ENCODE measurements around the gene NADK2. TPM values are rescaled to one million over a fixed set of nuclear protein-coding genes. Genes with fewer than 3 reads are reported as not detected.

NADK2 gene
- total RNA-seq, 1 experiment from 2014 or later: 36.9 TPM

DNA sequence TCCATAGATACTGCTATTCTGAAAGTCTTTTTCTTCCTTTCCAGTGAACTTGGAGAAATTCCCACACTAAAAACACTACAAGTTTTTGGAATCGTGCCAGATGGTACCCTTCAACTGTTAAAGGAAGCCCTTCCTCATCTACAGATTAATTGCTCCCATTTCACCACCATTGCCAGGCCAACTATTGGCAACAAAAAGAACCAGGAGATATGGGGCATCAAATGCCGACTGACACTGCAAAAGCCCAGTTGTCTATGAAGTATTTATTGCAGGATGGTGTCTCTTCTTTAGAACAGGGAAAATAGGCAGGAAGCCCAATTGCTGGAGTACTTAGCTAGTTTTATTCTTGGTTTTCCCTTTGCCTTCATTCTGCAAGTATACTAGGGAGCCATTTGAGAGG, 60.0 kb downstream of the NADK2 start:
- Histone ChIP-seq H3K4me3 (ENCODE audit: low read length) (no peak overlapping the region), H2AFZ (ENCODE audit: low read length) (no peak overlapping the region), H3K9me2 (replicated peaks; ENCODE audit: insufficient read depth, low read length) (no peaks in the 10 kb centered on the region), H3K4me2 (ENCODE audit: low read depth, low read length, poor library complexity, severe bottlenecking) (no peak overlapping the region), H3K9ac (ENCODE audit: low read length) (no peak overlapping the region), H4K20me1 (ENCODE audit: insufficient read depth, low read depth, low read length) (no peaks in the 10 kb centered on the region), H3K36me3 (ENCODE audit: insufficient read depth, low read length) (peaks cover 67% of the 10 kb centered on the region), H3K27ac (ENCODE audit: low read length) (no peak overlapping the region), H3K4me1 (ENCODE audit: low read length) (peaks cover 12% of the 10 kb centered on the region), H3K79me2 (ENCODE audit: low read length) (peaks cover 20% of the 10 kb centered on the region), H3K9me3 (ENCODE audit: low read length) (no peaks in the 10 kb centered on the region), H3K27me3 (ENCODE audit: low read length) (no peaks in the 10 kb centered on the region)
- DNase-seq: no peak

DNA sequence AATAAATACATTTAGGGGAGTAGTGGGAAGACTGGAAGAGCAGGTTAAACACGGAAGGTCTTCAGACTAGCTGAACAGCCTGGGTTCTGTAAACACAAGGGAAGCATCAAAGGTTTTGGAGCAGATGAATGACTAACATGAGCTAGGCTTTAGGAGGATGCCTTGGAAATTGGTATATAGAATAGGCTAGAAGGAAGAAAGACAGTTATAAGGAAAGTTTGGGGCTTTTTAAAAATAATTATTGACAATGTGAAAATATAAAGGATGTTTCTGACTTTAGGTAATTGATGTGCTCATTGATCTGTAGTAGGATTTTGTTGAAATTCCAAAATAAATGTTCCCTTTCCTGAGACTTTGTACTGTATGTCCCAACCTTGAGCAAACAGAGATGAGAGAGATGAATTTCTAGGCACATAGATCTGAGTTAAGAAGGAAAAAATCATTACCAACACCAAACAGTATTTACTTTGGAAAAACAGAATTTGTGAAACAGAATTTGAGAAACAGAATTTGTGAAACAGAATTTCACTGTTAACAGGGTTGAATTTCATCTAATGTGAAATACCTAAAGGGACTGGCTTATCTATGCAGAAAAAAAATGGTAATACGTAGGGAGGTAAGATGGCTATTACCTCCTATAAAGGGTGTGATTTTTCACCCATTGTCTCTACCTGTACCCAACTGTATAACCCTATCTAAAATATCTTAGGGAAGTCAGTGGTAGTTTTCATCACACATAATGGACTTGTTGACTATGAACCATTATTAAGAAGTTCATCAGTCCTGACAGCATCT, 61.0 kb downstream of the NADK2 start:
- no peak overlapping the region for H3K4me2 ChIP-seq (ENCODE audit: low read depth, low read length, poor library complexity, severe bottlenecking)

DNA sequence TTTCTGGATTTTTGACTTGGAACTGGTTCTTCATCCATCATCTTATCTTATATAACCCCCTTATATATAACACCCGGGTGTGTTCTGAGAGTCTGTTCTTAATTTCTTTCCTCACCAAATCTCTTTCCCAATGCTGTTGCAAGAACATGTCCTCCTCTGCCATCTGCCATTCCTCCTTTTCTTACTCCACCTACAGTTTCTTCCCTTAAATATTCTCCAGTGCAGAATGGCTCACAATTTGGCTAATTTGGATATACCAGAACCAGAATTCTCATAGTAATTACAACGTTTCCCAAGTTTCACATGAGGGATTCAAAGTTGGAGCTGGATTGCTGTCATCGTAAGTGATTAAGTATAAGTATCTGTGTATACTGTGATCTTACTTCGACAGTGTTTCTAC, 61.8 kb downstream of the NADK2 start:
- Histone ChIP-seq H3K4me1 (ENCODE audit: low read length) (peaks cover 15% of the 10 kb centered on the region), H3K36me3 (ENCODE audit: insufficient read depth, low read length) (peaks cover 80% of the 10 kb centered on the region), H3K27ac (ENCODE audit: low read length) (no peak overlapping the region), H3K4me2 (ENCODE audit: low read depth, low read length, poor library complexity, severe bottlenecking) (no peak overlapping the region), H4K20me1 (ENCODE audit: insufficient read depth, low read depth, low read length) (no peaks in the 10 kb centered on the region), H3K9me3 (ENCODE audit: low read length) (no peaks in the 10 kb centered on the region), H3K9ac (ENCODE audit: low read length) (no peak overlapping the region), H3K4me3 (ENCODE audit: low read length) (no peak overlapping the region), H3K9me2 (replicated peaks; ENCODE audit: insufficient read depth, low read length) (no peaks in the 10 kb centered on the region), H2AFZ (ENCODE audit: low read length) (no peak overlapping the region), H3K27me3 (ENCODE audit: low read length) (no peaks in the 10 kb centered on the region), H3K79me2 (ENCODE audit: low read length) (peaks cover 33% of the 10 kb centered on the region)
- DNase-seq: no peak

More for the DNA sequence above, 61.0 kb downstream of the NADK2 start:
- no peaks in the 10 kb centered on the region for H3K9me2 ChIP-seq (replicated peaks; ENCODE audit: insufficient read depth, low read length)
- H3K4me3 ChIP-seq (ENCODE audit: low read length): no peak overlapping the region
- no peaks in the 10 kb centered on the region for H3K27me3 ChIP-seq (ENCODE audit: low read length)
- peaks cover 26% of the 10 kb centered on the region for H3K79me2 ChIP-seq (ENCODE audit: low read length)
- H3K9ac ChIP-seq (ENCODE audit: low read length): no peak overlapping the region
- H3K4me1 ChIP-seq (ENCODE audit: low read length): peaks cover 15% of the 10 kb centered on the region
- no peaks in the 10 kb centered on the region for H3K9me3 ChIP-seq (ENCODE audit: low read length)
- H4K20me1 ChIP-seq (ENCODE audit: insufficient read depth, low read depth, low read length): no peaks in the 10 kb centered on the region
- DNase-seq: no peak
- no peak overlapping the region for H3K27ac ChIP-seq (ENCODE audit: low read length)
- peaks cover 73% of the 10 kb centered on the region for H3K36me3 ChIP-seq (ENCODE audit: insufficient read depth, low read length)
- H2AFZ ChIP-seq (ENCODE audit: low read length): no peak overlapping the region

DNA sequence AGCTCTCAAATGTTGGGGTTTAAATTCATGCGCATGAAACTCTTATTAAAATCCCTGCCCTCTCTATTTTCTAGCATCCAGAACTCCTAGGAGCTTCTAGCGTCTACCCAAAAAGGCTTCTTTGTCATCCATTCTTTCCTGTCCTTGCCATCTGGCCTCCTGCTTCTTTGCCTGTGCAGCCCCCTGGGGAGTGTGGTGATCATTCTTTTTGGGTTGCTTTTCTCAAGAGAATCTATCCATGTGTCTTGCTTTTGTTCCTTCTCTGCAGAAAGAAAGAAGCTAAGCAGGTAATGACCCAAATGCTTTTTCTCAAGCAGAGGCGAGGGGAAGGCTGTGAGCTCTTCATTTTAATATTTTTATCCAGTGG, 63.2 kb downstream of the NADK2 start:
- H3K4me2 ChIP-seq (ENCODE audit: low read depth, low read length, poor library complexity, severe bottlenecking): no peak overlapping the region
- peaks cover 87% of the 10 kb centered on the region for H3K36me3 ChIP-seq (ENCODE audit: insufficient read depth, low read length)
- DNase-seq: no peak
- peak overlapping the region; percentile 6; the same call in 1 of the 2 replicates for H3K27ac ChIP-seq (ENCODE audit: low read length)
- no peaks in the 10 kb centered on the region for H3K27me3 ChIP-seq (ENCODE audit: low read length)
- H4K20me1 ChIP-seq (ENCODE audit: insufficient read depth, low read depth, low read length): no peaks in the 10 kb centered on the region
- H3K4me1 ChIP-seq (ENCODE audit: low read length): peaks cover 15% of the 10 kb centered on the region
- H3K9ac ChIP-seq (ENCODE audit: low read length): no peak overlapping the region
- no peaks in the 10 kb centered on the region for H3K9me2 ChIP-seq (replicated peaks; ENCODE audit: insufficient read depth, low read length)
- no peak overlapping the region for H2AFZ ChIP-seq (ENCODE audit: low read length)
- no peak overlapping the region for H3K4me3 ChIP-seq (ENCODE audit: low read length)
- H3K79me2 ChIP-seq (ENCODE audit: low read length): peaks cover 46% of the 10 kb centered on the region
- H3K9me3 ChIP-seq (ENCODE audit: low read length): no peaks in the 10 kb centered on the region

DNA sequence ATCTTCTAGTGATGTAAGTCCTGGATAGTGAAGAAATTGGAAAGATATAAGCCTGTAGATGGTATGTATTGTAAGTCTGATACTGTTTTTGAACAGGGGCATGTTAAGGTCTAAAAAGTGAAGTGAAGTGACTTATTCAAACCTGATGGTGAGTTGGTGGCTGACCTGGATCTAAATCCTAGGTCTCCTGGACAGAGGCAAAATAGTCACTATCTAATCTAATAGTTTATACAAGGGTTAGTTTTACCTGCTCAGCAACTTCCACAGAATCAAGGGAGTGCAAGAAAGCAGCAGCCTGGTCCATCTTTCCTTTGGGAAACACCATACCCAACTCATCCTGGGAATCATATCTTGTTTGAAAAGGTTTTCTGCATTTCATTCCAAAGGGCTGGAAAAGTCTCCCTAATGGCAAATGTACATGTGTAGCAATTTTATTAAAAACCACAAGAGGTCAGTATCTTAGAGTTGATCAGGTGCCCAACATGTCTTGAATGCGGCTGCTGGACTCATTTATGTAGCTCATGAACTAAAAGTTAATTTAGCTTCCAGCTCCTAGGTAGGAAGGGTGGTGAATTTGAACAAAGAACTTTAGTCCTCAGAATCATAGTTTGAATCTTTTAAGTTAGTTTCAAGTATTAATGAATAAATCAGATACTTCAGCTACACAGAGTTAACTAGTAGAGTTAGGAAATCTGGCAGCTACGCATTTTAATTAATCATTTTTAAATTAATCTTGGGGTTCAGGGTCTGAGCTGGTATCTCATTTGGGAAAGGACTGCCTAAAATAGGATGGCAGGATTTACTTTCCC, 63.8 kb downstream of the NADK2 start:
- H3K27ac ChIP-seq (ENCODE audit: low read length): peak overlapping the region; percentile 6; the same call in 1 of the 2 replicates
- H3K9me3 ChIP-seq (ENCODE audit: low read length): no peaks in the 10 kb centered on the region
- no peaks in the 10 kb centered on the region for H4K20me1 ChIP-seq (ENCODE audit: insufficient read depth, low read depth, low read length)
- peaks cover 51% of the 10 kb centered on the region for H3K79me2 ChIP-seq (ENCODE audit: low read length)
- H2AFZ ChIP-seq (ENCODE audit: low read length): no peak overlapping the region
- no peak overlapping the region for H3K9ac ChIP-seq (ENCODE audit: low read length)
- H3K36me3 ChIP-seq (ENCODE audit: insufficient read depth, low read length): peaks cover 92% of the 10 kb centered on the region
- peak; percentile 75 for DNase-seq
- H3K4me2 ChIP-seq (ENCODE audit: low read depth, low read length, poor library complexity, severe bottlenecking): no peak overlapping the region
- H3K4me1 ChIP-seq (ENCODE audit: low read length): peaks cover 15% of the 10 kb centered on the region
- no peak overlapping the region for H3K4me3 ChIP-seq (ENCODE audit: low read length)
- H3K27me3 ChIP-seq (ENCODE audit: low read length): no peaks in the 10 kb centered on the region
- no peaks in the 10 kb centered on the region for H3K9me2 ChIP-seq (replicated peaks; ENCODE audit: insufficient read depth, low read length)

DNA sequence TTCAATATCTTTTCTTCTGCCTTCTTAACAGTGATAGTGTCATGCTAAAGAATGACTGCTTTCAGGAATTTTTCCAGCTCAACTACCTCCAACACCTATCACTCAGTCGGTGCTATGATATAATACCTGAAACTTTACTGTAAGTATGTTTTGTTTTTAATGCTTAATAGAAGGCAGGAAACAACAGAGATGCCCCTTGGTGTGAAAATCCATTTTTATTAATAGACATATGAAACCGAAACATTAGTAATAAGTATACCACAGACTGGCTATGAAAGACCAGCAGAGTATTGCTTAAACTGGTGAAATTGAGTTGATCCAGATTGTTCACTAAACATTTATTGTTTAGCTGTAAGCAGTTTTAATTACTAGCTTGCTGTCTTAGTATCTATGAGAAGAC, 64.6 kb downstream of the NADK2 start:
- Histone ChIP-seq H3K36me3 (ENCODE audit: insufficient read depth, low read length) (peaks cover 91% of the 10 kb centered on the region), H2AFZ (ENCODE audit: low read length) (no peak overlapping the region), H3K9ac (ENCODE audit: low read length) (no peak overlapping the region), H3K4me2 (ENCODE audit: low read depth, low read length, poor library complexity, severe bottlenecking) (no peak overlapping the region), H3K9me2 (replicated peaks; ENCODE audit: insufficient read depth, low read length) (no peaks in the 10 kb centered on the region), H3K4me1 (ENCODE audit: low read length) (peaks cover 15% of the 10 kb centered on the region), H3K79me2 (ENCODE audit: low read length) (peaks cover 50% of the 10 kb centered on the region), H3K9me3 (ENCODE audit: low read length) (no peaks in the 10 kb centered on the region), H4K20me1 (ENCODE audit: insufficient read depth, low read depth, low read length) (no peaks in the 10 kb centered on the region), H3K27ac (ENCODE audit: low read length) (no peak overlapping the region), H3K27me3 (ENCODE audit: low read length) (no peaks in the 10 kb centered on the region), H3K4me3 (ENCODE audit: low read length) (no peak overlapping the region)
- no peak for DNase-seq

DNA sequence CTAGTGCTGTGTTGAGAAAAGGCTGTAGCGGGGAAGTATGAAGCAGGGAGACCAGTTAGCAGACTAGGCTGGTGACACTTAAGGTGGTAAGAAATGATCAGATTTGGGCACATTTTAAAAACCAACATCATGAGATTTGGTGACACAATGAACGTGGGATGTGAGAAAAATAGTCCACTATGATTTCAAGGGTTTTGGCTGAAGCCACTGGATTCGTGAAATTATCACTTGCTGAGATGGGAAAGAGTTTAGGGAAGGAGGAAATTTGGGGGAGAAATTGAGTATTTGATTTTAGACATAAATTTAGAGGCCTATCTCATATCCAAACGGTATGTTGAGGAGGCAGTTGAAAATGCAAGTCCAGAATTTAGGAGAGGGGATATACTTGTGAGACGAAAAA, 66.7 kb downstream of the NADK2 start:
- Histone ChIP-seq H3K4me1 (ENCODE audit: low read length) (peaks cover 15% of the 10 kb centered on the region), H3K27me3 (ENCODE audit: low read length) (no peaks in the 10 kb centered on the region), H4K20me1 (ENCODE audit: insufficient read depth, low read depth, low read length) (no peaks in the 10 kb centered on the region), H3K9ac (ENCODE audit: low read length) (no peak overlapping the region), H3K79me2 (ENCODE audit: low read length) (peaks cover 47% of the 10 kb centered on the region), H3K9me2 (replicated peaks; ENCODE audit: insufficient read depth, low read length) (no peaks in the 10 kb centered on the region), H3K9me3 (ENCODE audit: low read length) (no peaks in the 10 kb centered on the region), H3K27ac (ENCODE audit: low read length) (no peak overlapping the region), H3K4me2 (ENCODE audit: low read depth, low read length, poor library complexity, severe bottlenecking) (no peak overlapping the region), H2AFZ (ENCODE audit: low read length) (no peak overlapping the region), H3K36me3 (ENCODE audit: insufficient read depth, low read length) (peaks cover 90% of the 10 kb centered on the region), H3K4me3 (ENCODE audit: low read length) (no peak overlapping the region)
- no peak for DNase-seq

DNA sequence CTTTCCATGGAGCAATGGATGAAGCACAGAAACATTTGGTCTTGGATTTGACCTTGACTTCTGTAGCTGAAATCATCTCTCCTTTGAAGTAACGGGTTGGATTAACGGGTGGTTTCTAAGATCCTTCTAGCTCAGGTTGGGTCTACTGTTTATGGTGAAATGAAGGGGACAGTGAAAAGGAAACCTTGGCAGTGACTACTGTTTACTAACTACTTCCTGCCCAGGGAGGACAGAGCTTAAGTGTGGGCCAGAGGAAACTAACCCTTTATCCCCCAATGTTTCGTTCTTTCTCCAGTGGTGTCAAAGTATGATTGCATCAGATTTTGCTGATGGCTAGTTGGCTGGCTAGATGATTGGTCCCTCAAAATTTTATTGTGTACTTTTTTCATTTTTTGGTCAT, 67.6 kb downstream of the NADK2 start:
- no peak overlapping the region for H3K4me2 ChIP-seq (ENCODE audit: low read depth, low read length, poor library complexity, severe bottlenecking)
- H3K4me3 ChIP-seq (ENCODE audit: low read length): no peak overlapping the region
- H3K36me3 ChIP-seq (ENCODE audit: insufficient read depth, low read length): peaks cover 88% of the 10 kb centered on the region; the same call in 1 of the 2 replicates
- no peaks in the 10 kb centered on the region for H4K20me1 ChIP-seq (ENCODE audit: insufficient read depth, low read depth, low read length)
- H3K27me3 ChIP-seq (ENCODE audit: low read length): no peaks in the 10 kb centered on the region
- H3K9ac ChIP-seq (ENCODE audit: low read length): no peak overlapping the region
- no peak overlapping the region for H3K27ac ChIP-seq (ENCODE audit: low read length)
- peaks cover 15% of the 10 kb centered on the region for H3K4me1 ChIP-seq (ENCODE audit: low read length)
- DNase-seq: no peak
- H3K9me3 ChIP-seq (ENCODE audit: low read length): no peaks in the 10 kb centered on the region
- peaks cover 47% of the 10 kb centered on the region for H3K79me2 ChIP-seq (ENCODE audit: low read length)
- no peaks in the 10 kb centered on the region for H3K9me2 ChIP-seq (replicated peaks; ENCODE audit: insufficient read depth, low read length)
- H2AFZ ChIP-seq (ENCODE audit: low read length): no peak overlapping the region
